HFFc6 (cell line): Measurements from ENCODE around the gene SH3TC1. TPM values are rescaled to one million over a fixed set of nuclear protein-coding genes. Genes with fewer than 3 reads are reported as not detected.

Experiments
- DNase-seq: peaks from one replicate; pipeline ENCODE4 v3.0.0-alpha.2; 2018
- H3K27ac Mint-ChIP-seq: 2 replicates; pipeline ENCODE4 v1.8.0; 2020; ENCODE audit warnings: mild to moderate bottlenecking, mixed read lengths
- H3K27me3 Mint-ChIP-seq: 2 replicates; pipeline ENCODE4 v1.8.0; 2021; ENCODE audit warnings: mild to moderate bottlenecking, moderate library complexity, mixed read lengths; ENCODE audit not compliant: insufficient read depth
- H3K36me3 Mint-ChIP-seq: 2 replicates; pipeline ENCODE4 v1.8.0; 2021; ENCODE audit warnings: low read depth, mixed read lengths
- H3K4me1 Mint-ChIP-seq: 2 replicates; pipeline ENCODE4 v1.8.0; 2020; ENCODE audit warnings: low read depth, mixed read lengths
- H3K4me3 Mint-ChIP-seq: 2 replicates; pipeline ENCODE4 v1.8.0; 2020; ENCODE audit warnings: mild to moderate bottlenecking, moderate library complexity, mixed read lengths
- H3K9me3 Mint-ChIP-seq: 2 replicates; pipeline ENCODE4 v1.8.0; 2020; ENCODE audit warnings: mild to moderate bottlenecking, mixed read lengths
- total RNA-seq, 6 experiments: library from RNA; stranded (reverse); fragmentation: NEBNext Ultra II Directional; extraction: Animal tissue kit (Norgen Biotek cat#: 25700); gene quantifications; 2 replicates in 1 of 6; 3 replicates in 5 of 6; pipeline ENCODE4 v1.2.3, GENCODE V29; 2021
- TF ChIP-seq, protein P1 (sequence below): fragments of 200-600 bp; sonication (generic); IDR thresholded peaks from 2 replicates; pipeline ENCODE4 v1.5.0; 2021; ENCODE audit warnings: antibody characterized with exemption, mild to moderate bottlenecking

SH3TC1 gene
- total RNA-seq, 6 experiments from 2014 or later, result 0.34 to 1.4 (median 0.86) TPM

DNA sequence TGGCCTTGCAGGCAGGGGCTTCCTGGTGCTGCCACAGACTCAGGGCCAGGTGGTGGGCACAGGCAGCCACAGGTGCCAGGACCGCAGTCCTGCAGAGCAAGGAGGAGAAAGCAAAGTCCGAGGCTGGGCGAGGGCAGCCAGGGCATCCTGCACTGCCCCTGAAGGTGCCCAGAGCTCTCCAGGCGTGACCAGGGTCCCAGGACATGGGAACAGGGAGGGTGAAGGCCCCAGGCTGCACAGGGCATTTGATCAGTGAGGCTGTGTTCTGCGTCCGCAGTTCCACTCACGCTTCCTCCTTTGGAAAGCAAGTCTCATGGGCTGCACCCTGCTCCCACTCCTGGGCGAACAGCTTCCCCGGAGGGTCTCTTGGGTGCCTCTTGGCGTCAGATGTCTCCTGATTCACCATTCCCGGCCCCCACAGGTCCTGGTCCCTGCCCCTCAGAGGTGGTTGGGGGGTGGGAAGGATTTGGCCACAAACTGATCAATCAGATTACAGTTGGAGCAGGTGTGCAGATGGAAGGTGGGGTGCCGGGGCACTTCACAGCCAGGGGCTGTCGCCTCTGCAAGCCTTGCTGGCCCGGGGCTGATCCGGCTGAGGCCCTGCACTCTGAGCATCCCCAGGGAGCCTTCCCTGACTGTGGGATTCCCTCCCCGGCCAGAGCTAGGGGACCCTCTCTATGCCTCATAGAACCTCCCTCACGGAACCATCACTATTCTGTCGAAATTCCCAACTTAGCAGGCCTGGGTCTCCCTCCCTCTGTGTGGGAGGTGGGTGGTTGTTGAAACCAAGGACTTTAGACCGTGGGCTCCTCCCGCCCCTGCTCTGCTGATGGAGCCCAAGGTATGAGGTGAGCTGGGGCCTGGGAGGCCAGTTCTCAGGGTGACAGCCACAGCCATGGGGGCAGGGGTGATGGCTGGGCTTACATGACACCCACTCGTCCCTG lies 3.3 kb downstream of the SH3TC1 start:
- no peak overlapping the region for H3K4me3 Mint-ChIP-seq
- DNase-seq, result no peak
- peaks cover 14% of the 10 kb centered on the region for H3K4me1 Mint-ChIP-seq
- H3K27me3 Mint-ChIP-seq, result peaks cover 5% of the 10 kb centered on the region; the same call in 1 of the 2 replicates
- TF ChIP-seq, protein P1, sequence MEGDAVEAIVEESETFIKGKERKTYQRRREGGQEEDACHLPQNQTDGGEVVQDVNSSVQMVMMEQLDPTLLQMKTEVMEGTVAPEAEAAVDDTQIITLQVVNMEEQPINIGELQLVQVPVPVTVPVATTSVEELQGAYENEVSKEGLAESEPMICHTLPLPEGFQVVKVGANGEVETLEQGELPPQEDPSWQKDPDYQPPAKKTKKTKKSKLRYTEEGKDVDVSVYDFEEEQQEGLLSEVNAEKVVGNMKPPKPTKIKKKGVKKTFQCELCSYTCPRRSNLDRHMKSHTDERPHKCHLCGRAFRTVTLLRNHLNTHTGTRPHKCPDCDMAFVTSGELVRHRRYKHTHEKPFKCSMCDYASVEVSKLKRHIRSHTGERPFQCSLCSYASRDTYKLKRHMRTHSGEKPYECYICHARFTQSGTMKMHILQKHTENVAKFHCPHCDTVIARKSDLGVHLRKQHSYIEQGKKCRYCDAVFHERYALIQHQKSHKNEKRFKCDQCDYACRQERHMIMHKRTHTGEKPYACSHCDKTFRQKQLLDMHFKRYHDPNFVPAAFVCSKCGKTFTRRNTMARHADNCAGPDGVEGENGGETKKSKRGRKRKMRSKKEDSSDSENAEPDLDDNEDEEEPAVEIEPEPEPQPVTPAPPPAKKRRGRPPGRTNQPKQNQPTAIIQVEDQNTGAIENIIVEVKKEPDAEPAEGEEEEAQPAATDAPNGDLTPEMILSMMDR, result no peak
- no peaks in the 10 kb centered on the region for H3K9me3 Mint-ChIP-seq
- H3K27ac Mint-ChIP-seq, result no peak overlapping the region
- H3K36me3 Mint-ChIP-seq, result no peaks in the 10 kb centered on the region

DNA sequence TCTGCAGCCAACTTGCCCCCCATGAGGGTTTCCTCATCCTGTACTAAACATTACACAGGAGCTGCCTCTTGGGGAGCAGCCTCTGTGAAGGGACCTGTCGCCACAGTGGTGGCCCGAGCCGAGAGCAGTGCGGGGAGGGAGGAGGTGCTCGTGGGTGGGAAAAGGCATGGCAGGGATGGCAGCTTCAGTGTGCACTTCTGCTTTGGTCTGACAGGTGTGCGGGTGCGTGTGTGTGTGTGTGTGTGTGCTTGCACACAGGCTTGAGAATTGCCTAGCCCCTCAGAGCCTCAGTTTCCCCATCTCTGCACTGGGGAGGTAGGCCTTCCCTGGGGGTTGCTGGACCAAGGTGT lies 3.9 kb downstream of the SH3TC1 start:
- TF ChIP-seq, protein P1, result no peak
- Mint-ChIP-seq H3K36me3 (no peaks in the 10 kb centered on the region), H3K4me3 (no peak overlapping the region), H3K4me1 (peaks cover 14% of the 10 kb centered on the region), H3K27me3 (peaks cover 5% of the 10 kb centered on the region; the same call in 1 of the 2 replicates), H3K9me3 (no peaks in the 10 kb centered on the region), H3K27ac (no peak overlapping the region)
- no peak for DNase-seq

DNA sequence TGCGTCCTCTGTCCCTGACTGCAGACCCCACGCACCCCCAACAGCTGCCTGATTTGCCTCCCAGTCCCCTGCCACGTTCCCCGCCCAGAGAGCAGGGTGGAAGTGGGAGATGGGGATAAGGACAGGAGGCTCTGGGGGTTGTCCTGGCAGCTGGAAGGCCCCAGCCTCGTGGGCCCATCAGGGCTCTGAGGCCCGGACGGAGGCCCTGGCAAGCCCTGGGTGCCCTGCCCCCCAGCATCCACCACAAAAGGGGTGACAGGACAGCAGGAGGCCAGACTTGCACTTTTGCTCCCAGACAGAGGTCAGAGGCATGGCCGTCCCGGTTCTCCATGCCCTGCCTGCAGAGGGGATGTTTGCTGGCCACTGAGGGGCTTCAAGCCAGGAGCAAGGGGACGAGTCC lies 4.7 kb downstream of the SH3TC1 start:
- H3K4me1 Mint-ChIP-seq, result peaks cover 7% of the 10 kb centered on the region
- H3K27me3 Mint-ChIP-seq, result peaks cover 6% of the 10 kb centered on the region; the same call in 1 of the 2 replicates
- TF ChIP-seq, protein P1, result no peak
- DNase-seq, result no peak
- no peaks in the 10 kb centered on the region for H3K36me3 Mint-ChIP-seq
- no peak overlapping the region for H3K27ac Mint-ChIP-seq
- no peaks in the 10 kb centered on the region for H3K9me3 Mint-ChIP-seq
- H3K4me3 Mint-ChIP-seq, result no peak overlapping the region

DNA sequence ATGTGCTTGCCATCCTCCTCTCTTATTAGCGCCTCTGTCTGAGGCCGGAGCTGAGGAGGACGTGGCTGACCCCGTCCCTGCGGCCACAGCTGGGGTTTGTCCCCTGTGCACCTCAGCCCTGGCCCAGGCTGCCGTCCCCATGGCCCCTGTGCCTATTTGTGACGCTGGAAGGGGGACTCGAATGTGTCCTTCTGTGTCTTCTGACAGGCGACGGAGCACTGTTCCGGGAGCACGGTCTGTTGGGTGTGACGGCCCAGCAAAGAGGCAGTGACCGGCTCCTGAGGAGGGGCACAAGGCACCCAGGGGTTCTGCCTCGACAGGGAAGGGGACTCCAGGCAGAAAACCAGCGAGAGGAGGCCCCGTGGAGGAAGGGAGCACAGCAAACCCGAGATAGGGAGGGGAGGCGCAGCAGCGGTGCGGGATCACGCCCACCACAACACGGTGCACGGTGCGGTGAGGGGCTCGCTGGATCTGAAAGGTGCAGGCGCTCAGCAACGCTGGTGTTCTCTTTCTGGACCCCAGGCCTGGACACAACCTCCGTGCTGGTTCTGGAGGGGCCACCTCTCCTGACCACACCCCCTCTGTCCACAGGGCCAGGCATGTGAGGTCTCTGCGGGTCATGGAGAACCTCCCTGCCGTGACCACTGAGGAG lies 5.6 kb downstream of the SH3TC1 start:
- Mint-ChIP-seq H3K4me1 (no peaks in the 10 kb centered on the region), H3K36me3 (no peaks in the 10 kb centered on the region), H3K27me3 (peaks cover 7% of the 10 kb centered on the region; the same call in 1 of the 2 replicates), H3K9me3 (no peaks in the 10 kb centered on the region), H3K4me3 (no peak overlapping the region), H3K27ac (no peak overlapping the region)
- no peak for DNase-seq
- TF ChIP-seq, protein P1, result no peak

DNA sequence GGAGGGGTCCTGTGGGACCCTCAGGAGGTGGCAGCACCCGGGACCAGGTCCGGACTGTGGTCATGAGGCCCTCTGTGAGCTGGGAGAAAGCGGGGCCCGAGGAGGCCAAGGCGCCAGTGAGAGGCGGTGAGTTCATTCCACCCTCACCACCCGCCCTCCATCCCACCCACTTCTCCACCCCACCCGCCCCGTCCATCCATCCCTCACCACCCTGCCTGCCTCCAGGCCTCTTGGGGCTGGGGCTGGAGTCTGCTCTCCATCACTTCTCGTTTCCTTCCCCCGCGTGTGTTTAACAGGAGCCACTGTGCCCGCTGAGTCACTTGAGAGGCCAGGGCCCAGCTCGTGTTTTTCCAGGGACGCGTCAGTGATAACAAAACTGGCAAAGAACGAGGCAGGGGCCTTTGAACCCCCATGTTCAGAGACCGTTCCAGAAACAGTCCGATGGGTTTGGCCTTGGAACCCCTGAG lies 6.2 kb downstream of the SH3TC1 start:
- Mint-ChIP-seq H3K36me3 (no peaks in the 10 kb centered on the region), H3K9me3 (no peaks in the 10 kb centered on the region), H3K27me3 (peaks cover 8% of the 10 kb centered on the region), H3K4me1 (no peaks in the 10 kb centered on the region), H3K27ac (no peak overlapping the region), H3K4me3 (no peak overlapping the region)
- DNase-seq, result no peak
- TF ChIP-seq, protein P1, result no peak
